Uterus (tissue), 4 donors: ENCODE measurements around the gene OR2L5. TPM values are rescaled to one million over a fixed set of nuclear protein-coding genes. Genes with fewer than 3 reads are reported as not detected.

Experiments used
- DNase-seq, 2 donors: peaks; one replicate each; pipeline ENCODE4 v3.0.0-alpha.2; 2019 to 2020
- H3K27ac ChIP-seq, 2 donors: fragments of 200-600 bp; sonication (generic); 1 replicate in 1 of 2; 2 replicates in 1 of 2; pipeline ENCODE4 v1.5.1; 2016 to 2018
- H3K27me3 ChIP-seq, 2 donors: fragments of 200-600 bp; sonication (generic); one replicate each; pipeline ENCODE4 v1.5.1; 2018 to 2019; ENCODE audit warnings: control low read depth in 1 of 2
- H3K36me3 ChIP-seq, 2 donors: fragments of 200-600 bp; sonication (generic); one replicate each; pipeline ENCODE4 v1.5.1; 2019; ENCODE audit warnings: control low read depth in 1 of 2
- H3K4me1 ChIP-seq, 2 donors: fragments of 200-600 bp; sonication (generic); one replicate each; pipeline ENCODE4 v1.5.1; 2018 to 2019; ENCODE audit warnings: control low read depth in 1 of 2
- H3K4me3 ChIP-seq, 2 donors: fragments of 200-600 bp; sonication (generic); 1 replicate in 1 of 2; 2 replicates in 1 of 2; pipeline ENCODE4 v1.5.1; 2018 to 2019; ENCODE audit warnings: mild to moderate bottlenecking in 1 of 2
- H3K9me3 ChIP-seq, 2 donors: fragments of 200-600 bp; sonication (generic); one replicate each; pipeline ENCODE4 v1.5.1; 2019; ENCODE audit warnings: control low read depth in 1 of 2
- CTCF ChIP-seq, 4 experiments: fragments of 200-600 bp in 2 of 4; fragments of 450-650 bp in 2 of 4; sonication (generic) in 2 of 4; IDR thresholded peaks; one replicate each; pipeline ENCODE4 v1.5.1; 2016 to 2019; ENCODE audit warnings: antibody characterized with exemption in 4 of 4, mild to moderate bottlenecking in 2 of 4, moderate library complexity in 1 of 4
- POLR2A ChIP-seq, 2 donors: fragments of 450-650 bp; IDR thresholded peaks; one replicate each; pipeline ENCODE4 v1.6.1; 2016; ENCODE audit warnings: antibody characterized with exemption in 2 of 2, mild to moderate bottlenecking in 1 of 2, moderate library complexity in 1 of 2
- intact Hi-C: fragments of 100-400 bp; cut with DNase I; formaldehyde crosslinking; loops from one replicate; pipeline ENCODE4 v1.15.1; 2023; ENCODE audit warnings: low total_unique reads
- total RNA-seq, 4 donors: library from RNA; depleted of rRNA in 3 of 4; stranded (reverse); fragments of >200 nt in 3 of 4; gene quantifications; one replicate each; pipeline versions ENCODE4 v1.1.0 to v1.2.4, GENCODE V29; 2014 to 2023
- donor health status: DM: yes; HTN: yes; CAD: no.

Gene OR2L5
- total RNA-seq, 4 donors from 2014 or later, result 0.14 TPM; not detected in 3

- TF ChIP-seq POLR2A (IDR thresholded peaks at IDR 0.05) (no peak), CTCF (IDR thresholded peaks at IDR 0.05) (no peak)
- Histone ChIP-seq H3K4me3 (no peak overlapping the region), H3K27ac (no peak overlapping the region), H3K27me3 (no peaks in the 10 kb centered on the region), H3K36me3 (no peaks in the 10 kb centered on the region), H3K4me1 (no peaks in the 10 kb centered on the region), H3K9me3 (no peaks in the 10 kb centered on the region)
- intact Hi-C loops, result no loop called here
- no peak for DNase-seq
These were observed 31.7 kb downstream of the OR2L5 start for GRCh38 chr1:248045209-248045608.

- no peak for DNase-seq
- no peaks in the 10 kb centered on the region for H3K27me3 ChIP-seq
- H3K27ac ChIP-seq, result no peak within 1 kb of the TSS
- TF ChIP-seq CTCF (IDR thresholded peaks at IDR 0.05) (no peak), POLR2A (IDR thresholded peaks at IDR 0.05) (no peak)
- no peaks in the 10 kb centered on the region for H3K9me3 ChIP-seq
- H3K4me3 ChIP-seq, result no peak within 1 kb of the TSS
- intact Hi-C loops, result no loop called here
- H3K4me1 ChIP-seq, result no peaks in the 10 kb centered on the region
- no peaks in the 10 kb centered on the region for H3K36me3 ChIP-seq
These were observed 33.1 kb downstream of the OR2L5 start, which contains the start of gene OR2L3 for GRCh38 chr1:248046536-248046935. Gene OR2L3 (plus strand): TSS chr1:248046836. CDS start chr1:248060682, 13,846 bp downstream.

- Histone ChIP-seq H3K4me1 (no peaks in the 10 kb centered on the region), H3K4me3 (no peak overlapping the region), H3K27ac (no peak overlapping the region), H3K9me3 (no peaks in the 10 kb centered on the region), H3K27me3 (no peaks in the 10 kb centered on the region), H3K36me3 (no peaks in the 10 kb centered on the region)
- no peak for DNase-seq
- TF ChIP-seq POLR2A (IDR thresholded peaks at IDR 0.05), result no peak
- TF ChIP-seq CTCF (IDR thresholded peaks at IDR 0.05), result no peak
- intact Hi-C loops, result no loop called here
These were observed 33.5 kb downstream of the OR2L5 start for GRCh38 chr1:248047008-248047407.

GRCh38 chr1:248054671-248055070, 41.2 kb downstream of the OR2L5 start:
- Histone ChIP-seq H3K27ac (no peak overlapping the region), H3K9me3 (no peaks in the 10 kb centered on the region), H3K4me1 (no peaks in the 10 kb centered on the region), H3K27me3 (no peaks in the 10 kb centered on the region), H3K36me3 (no peaks in the 10 kb centered on the region), H3K4me3 (no peak overlapping the region)
- TF ChIP-seq POLR2A (IDR thresholded peaks at IDR 0.05) (no peak), CTCF (IDR thresholded peaks at IDR 0.05) (no peak)
- DNase-seq, result no peak
- intact Hi-C loops, result no loop called here

GRCh38 chr1:248055261-248055660, 41.8 kb downstream of the OR2L5 start:
- DNase-seq, result no peak
- no peaks in the 10 kb centered on the region for H3K27me3 ChIP-seq
- H3K36me3 ChIP-seq, result no peaks in the 10 kb centered on the region
- intact Hi-C loops, result no loop called here
- H3K9me3 ChIP-seq, result no peaks in the 10 kb centered on the region
- H3K4me1 ChIP-seq, result no peaks in the 10 kb centered on the region
- no peak for TF ChIP-seq POLR2A (IDR thresholded peaks at IDR 0.05)
- TF ChIP-seq CTCF (IDR thresholded peaks at IDR 0.05), result no peak
- no peak overlapping the region for H3K4me3 ChIP-seq
- H3K27ac ChIP-seq, result no peak overlapping the region
